NB4 (cell line): ENCODE data around the gene PWWP2A.

ENCODE experiments used
- POLR2A ChIP-seq: IDR thresholded peaks from 2 replicates; pipeline ENCODE4 v1.6.1; 2011; ENCODE audit warnings: mild to moderate bottlenecking; ENCODE audit not compliant: insufficient read length; ENCODE audit errors: extremely low read depth
- TF ChIP-seq, protein P1 (sequence below): IDR thresholded peaks from one replicate; pipeline ENCODE4 v1.5.1; 2012; ENCODE audit warnings: low read depth, low read length
- TF ChIP-seq, protein P2 (sequence below): IDR thresholded peaks from 2 replicates; pipeline ENCODE4 v1.6.1; 2011; ENCODE audit warnings: low read depth, low read length

DNA sequence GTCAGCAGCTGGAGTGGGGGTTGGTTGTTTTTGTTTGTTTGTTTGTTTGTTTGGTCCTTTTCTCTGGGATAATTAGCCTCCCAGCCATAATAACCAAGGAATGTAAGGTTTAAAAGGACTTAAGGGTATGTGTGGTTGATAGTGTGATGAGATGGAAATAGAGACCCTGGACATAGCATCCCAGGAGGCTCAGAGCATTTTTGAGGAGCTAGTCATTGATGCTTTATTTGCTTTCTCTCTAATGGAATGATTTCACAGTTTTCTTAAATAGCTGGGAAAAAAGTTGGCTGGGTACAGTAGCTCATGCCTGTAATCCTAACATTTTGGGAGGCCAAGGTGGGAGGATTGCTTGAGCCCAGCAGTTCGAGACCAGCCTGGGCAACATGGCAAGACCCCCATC is 65.2 kb downstream of the PWWP2A start:
- TF ChIP-seq, protein P1, sequence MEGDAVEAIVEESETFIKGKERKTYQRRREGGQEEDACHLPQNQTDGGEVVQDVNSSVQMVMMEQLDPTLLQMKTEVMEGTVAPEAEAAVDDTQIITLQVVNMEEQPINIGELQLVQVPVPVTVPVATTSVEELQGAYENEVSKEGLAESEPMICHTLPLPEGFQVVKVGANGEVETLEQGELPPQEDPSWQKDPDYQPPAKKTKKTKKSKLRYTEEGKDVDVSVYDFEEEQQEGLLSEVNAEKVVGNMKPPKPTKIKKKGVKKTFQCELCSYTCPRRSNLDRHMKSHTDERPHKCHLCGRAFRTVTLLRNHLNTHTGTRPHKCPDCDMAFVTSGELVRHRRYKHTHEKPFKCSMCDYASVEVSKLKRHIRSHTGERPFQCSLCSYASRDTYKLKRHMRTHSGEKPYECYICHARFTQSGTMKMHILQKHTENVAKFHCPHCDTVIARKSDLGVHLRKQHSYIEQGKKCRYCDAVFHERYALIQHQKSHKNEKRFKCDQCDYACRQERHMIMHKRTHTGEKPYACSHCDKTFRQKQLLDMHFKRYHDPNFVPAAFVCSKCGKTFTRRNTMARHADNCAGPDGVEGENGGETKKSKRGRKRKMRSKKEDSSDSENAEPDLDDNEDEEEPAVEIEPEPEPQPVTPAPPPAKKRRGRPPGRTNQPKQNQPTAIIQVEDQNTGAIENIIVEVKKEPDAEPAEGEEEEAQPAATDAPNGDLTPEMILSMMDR = no peak
- TF ChIP-seq POLR2A = no peak
- TF ChIP-seq, protein P2, sequence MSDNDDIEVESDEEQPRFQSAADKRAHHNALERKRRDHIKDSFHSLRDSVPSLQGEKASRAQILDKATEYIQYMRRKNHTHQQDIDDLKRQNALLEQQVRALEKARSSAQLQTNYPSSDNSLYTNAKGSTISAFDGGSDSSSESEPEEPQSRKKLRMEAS = no peak
